ENCODE measurements around the gene ELF4. TPM values are rescaled to one million over a fixed set of nuclear protein-coding genes. Genes with fewer than 3 reads are reported as not detected.

The ELF4 gene
- total and polyA plus RNA-seq, 9 of the 15 experiments (the other 6 are each of a cell fraction or from before 2014, with no cell fraction given) = 5.9 to 55.8 (median 25.2) TPM

DNA sequence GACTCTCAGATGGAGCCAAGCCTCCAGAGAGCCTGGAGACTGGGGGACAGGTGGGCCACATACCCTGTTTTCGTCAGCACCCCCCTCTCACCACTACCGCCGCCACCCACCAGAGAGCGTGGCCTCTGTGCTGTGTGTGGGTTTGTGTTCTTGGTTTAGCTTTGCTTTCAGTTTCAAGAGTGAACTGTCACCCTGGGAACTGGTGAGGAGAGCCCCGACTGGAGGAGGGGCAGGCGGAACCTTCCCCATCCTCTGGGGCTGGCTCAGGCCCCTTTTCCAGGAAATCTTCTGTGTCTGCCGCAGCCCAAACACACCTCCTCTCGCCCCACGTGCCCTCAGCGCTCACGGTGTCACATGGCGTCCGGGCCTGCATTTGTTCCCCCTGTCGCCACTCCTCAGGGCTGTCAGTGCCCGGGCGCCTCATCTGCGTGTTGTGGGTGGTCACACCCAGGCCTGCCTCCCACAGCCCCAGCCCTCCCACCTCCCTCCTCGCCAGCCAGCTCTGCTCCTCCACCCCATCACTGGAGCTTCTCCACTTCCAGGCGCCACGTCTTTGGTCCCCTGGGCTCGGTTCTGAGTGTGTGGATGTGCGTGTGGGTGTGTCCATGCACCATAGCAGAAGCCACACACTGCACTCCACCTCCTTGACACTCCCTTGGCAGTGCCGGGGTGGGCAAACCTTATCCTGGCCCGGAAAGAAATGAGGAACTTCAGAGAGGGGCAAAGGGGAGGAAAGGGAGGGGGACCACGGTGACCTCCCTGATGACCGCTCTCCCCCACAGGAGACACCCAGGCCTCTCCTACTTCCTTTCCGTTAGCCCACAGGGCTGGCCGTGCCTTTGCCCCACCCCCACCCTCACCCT lies 27.8 kb downstream of the ELF4 start (continued):
- TF ChIP-seq, protein P1, sequence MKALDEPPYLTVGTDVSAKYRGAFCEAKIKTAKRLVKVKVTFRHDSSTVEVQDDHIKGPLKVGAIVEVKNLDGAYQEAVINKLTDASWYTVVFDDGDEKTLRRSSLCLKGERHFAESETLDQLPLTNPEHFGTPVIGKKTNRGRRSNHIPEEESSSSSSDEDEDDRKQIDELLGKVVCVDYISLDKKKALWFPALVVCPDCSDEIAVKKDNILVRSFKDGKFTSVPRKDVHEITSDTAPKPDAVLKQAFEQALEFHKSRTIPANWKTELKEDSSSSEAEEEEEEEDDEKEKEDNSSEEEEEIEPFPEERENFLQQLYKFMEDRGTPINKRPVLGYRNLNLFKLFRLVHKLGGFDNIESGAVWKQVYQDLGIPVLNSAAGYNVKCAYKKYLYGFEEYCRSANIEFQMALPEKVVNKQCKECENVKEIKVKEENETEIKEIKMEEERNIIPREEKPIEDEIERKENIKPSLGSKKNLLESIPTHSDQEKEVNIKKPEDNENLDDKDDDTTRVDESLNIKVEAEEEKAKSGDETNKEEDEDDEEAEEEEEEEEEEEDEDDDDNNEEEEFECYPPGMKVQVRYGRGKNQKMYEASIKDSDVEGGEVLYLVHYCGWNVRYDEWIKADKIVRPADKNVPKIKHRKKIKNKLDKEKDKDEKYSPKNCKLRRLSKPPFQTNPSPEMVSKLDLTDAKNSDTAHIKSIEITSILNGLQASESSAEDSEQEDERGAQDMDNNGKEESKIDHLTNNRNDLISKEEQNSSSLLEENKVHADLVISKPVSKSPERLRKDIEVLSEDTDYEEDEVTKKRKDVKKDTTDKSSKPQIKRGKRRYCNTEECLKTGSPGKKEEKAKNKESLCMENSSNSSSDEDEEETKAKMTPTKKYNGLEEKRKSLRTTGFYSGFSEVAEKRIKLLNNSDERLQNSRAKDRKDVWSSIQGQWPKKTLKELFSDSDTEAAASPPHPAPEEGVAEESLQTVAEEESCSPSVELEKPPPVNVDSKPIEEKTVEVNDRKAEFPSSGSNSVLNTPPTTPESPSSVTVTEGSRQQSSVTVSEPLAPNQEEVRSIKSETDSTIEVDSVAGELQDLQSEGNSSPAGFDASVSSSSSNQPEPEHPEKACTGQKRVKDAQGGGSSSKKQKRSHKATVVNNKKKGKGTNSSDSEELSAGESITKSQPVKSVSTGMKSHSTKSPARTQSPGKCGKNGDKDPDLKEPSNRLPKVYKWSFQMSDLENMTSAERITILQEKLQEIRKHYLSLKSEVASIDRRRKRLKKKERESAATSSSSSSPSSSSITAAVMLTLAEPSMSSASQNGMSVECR (CRISPR knock-in tag; IDR thresholded peaks at IDR 0.05) = peak; percentile 85
- peak; percentile 82 for TF ChIP-seq RAD51 (IDR thresholded peaks at IDR 0.05; ENCODE audit: borderline replicate concordance, low read depth)
- no peak for TF ChIP-seq NUFIP1 (IDR thresholded peaks at IDR 0.05; ENCODE audit: partially characterized antibody)
- TF ChIP-seq, protein P2, sequence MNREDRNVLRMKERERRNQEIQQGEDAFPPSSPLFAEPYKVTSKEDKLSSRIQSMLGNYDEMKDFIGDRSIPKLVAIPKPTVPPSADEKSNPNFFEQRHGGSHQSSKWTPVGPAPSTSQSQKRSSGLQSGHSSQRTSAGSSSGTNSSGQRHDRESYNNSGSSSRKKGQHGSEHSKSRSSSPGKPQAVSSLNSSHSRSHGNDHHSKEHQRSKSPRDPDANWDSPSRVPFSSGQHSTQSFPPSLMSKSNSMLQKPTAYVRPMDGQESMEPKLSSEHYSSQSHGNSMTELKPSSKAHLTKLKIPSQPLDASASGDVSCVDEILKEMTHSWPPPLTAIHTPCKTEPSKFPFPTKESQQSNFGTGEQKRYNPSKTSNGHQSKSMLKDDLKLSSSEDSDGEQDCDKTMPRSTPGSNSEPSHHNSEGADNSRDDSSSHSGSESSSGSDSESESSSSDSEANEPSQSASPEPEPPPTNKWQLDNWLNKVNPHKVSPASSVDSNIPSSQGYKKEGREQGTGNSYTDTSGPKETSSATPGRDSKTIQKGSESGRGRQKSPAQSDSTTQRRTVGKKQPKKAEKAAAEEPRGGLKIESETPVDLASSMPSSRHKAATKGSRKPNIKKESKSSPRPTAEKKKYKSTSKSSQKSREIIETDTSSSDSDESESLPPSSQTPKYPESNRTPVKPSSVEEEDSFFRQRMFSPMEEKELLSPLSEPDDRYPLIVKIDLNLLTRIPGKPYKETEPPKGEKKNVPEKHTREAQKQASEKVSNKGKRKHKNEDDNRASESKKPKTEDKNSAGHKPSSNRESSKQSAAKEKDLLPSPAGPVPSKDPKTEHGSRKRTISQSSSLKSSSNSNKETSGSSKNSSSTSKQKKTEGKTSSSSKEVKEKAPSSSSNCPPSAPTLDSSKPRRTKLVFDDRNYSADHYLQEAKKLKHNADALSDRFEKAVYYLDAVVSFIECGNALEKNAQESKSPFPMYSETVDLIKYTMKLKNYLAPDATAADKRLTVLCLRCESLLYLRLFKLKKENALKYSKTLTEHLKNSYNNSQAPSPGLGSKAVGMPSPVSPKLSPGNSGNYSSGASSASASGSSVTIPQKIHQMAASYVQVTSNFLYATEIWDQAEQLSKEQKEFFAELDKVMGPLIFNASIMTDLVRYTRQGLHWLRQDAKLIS (CRISPR knock-in tag; IDR thresholded peaks at IDR 0.05) = no peak
- no peak for TF ChIP-seq ZFP36 (IDR thresholded peaks at IDR 0.05; ENCODE audit: low read depth, low read length, partially characterized antibody)
- TF ChIP-seq NEUROD1 (IDR thresholded peaks at IDR 0.05; ENCODE audit: borderline replicate concordance, low read depth, low read length, partially characterized antibody) = no peak
- TF ChIP-seq SIRT6 (IDR thresholded peaks at IDR 0.05; ENCODE audit: low read depth, low read length) = no peak
- no peak for TF ChIP-seq ZNF324 (CRISPR knock-in tag; IDR thresholded peaks at IDR 0.05)
- no peak for TF ChIP-seq ZNF174 (CRISPR knock-in tag; IDR thresholded peaks at IDR 0.05)
- TF ChIP-seq BRD4 (IDR thresholded peaks at IDR 0.05) = no peak
- no peak for TF ChIP-seq POLR3G (IDR thresholded peaks at IDR 0.05; ENCODE audit: extremely low read depth, insufficient read length, insufficient replicate concordance)
- no peak for TF ChIP-seq ZFX (CRISPR knock-in tag; IDR thresholded peaks at IDR 0.05)
- no peak for TF ChIP-seq ZNF165 (CRISPR knock-in tag; IDR thresholded peaks at IDR 0.05; ENCODE audit: borderline replicate concordance)

Data from K562 (cell line).